A549 (cell line): ENCODE measurements around the gene CIT.

Experiments
- CEBPB ChIP-seq, 2 experiments: fragments of >200 bp in 1 of 2; sonication (Bioruptor Twin) in 1 of 2; formaldehyde crosslinking in 1 of 2; IDR thresholded peaks; 2 replicates each; pipeline ENCODE4 v1.6.1; 2012 to 2016
- CTCF ChIP-seq: fragments of >200 bp; sonication (Bioruptor Twin); formaldehyde crosslinking; IDR thresholded peaks from 3 replicates; pipeline ENCODE4 v1.5.1; 2016
- HDAC2 ChIP-seq: fragments of 200-600 bp; sonication (generic); IDR thresholded peaks from 2 replicates; pipeline ENCODE4 v1.6.1; 2016
- JUN ChIP-seq, 2 experiments: fragments of >200 bp; sonication (Bioruptor Twin); formaldehyde crosslinking; IDR thresholded peaks; 2 replicates in 1 of 2; 3 replicates in 1 of 2; pipeline ENCODE4 v1.6.1; 2016 to 2017
- JUNB ChIP-seq: fragments of >200 bp; sonication (Bioruptor Twin); formaldehyde crosslinking; IDR thresholded peaks from 2 replicates; pipeline ENCODE4 v1.6.1; 2016
- MYC ChIP-seq: IDR thresholded peaks from 2 replicates; pipeline ENCODE4 v1.6.1; 2012; ENCODE audit warnings: mild to moderate bottlenecking, inconsistent platforms, low read length, improper control_type of control experiment, borderline replicate concordance
- RCOR1 ChIP-seq: fragments of 150-350 bp; IDR thresholded peaks from 2 replicates; pipeline ENCODE4 v1.6.1; 2014; ENCODE audit warnings: antibody characterized with exemption, low read length, low read depth
- REST ChIP-seq: fragments of 200-600 bp; sonication (generic); IDR thresholded peaks from 2 replicates; pipeline ENCODE4 v1.6.1; 2016; ENCODE audit warnings: antibody characterized with exemption, mild to moderate bottlenecking, moderate library complexity
- RFX5 ChIP-seq: fragments of 450-650 bp; IDR thresholded peaks from 2 replicates; pipeline ENCODE4 v1.7.1; 2014; ENCODE audit warnings: antibody characterized with exemption, mild to moderate bottlenecking, moderate library complexity

- TF ChIP-seq CTCF: no peak
- no peak for TF ChIP-seq REST
- no peak for TF ChIP-seq MYC
- TF ChIP-seq RFX5: no peak
- TF ChIP-seq CEBPB (IDR thresholded peaks at IDR 0.05): no peak
- no peak for TF ChIP-seq JUNB
- no peak for TF ChIP-seq JUN (IDR thresholded peaks at IDR 0.05)
- TF ChIP-seq HDAC2: no peak
- no peak for TF ChIP-seq RCOR1
These were observed 80.0 kb downstream of the CIT start for GRCh38 chr12:119797090-119797489.
